ENCODE results near the gene ZNF554.

ZNF554 gene

GRCh38 chr19:2819540-2820111 lies at the start of gene ZNF554:
ZNF554 (plus strand) TSS chr19:2819868; CDS start chr19:2820072, 204 bp downstream.
- DNase-seq: peak; percentile 87 to 99 (median 94)
- intact Hi-C loops (cut with DNase I): loop anchor here (5.0 kb wide), 1 partner anchor 32 kb away; the partner anchor contains the start of gene THOP1

- peak in 4 of 10 donors; percentile 34 to 90 (median 57) for DNase-seq
- intact Hi-C loops (cut with DNase I): no loop called here
Measured at GRCh38 chr19:2770055-2771013, 49.3 kb upstream of the ZNF554 start.

- intact Hi-C loops (cut with DNase I): no loop called here
- DNase-seq: peak in 1 of 10 donors; percentile 59
Measured at GRCh38 chr19:2771786-2772674, 47.6 kb upstream of the ZNF554 start.

- peak in 1 of 10 donors; percentile 66 for DNase-seq
- intact Hi-C loops (cut with DNase I): no loop called here
Measured at GRCh38 chr19:2774083-2774679, 45.5 kb upstream of the ZNF554 start.

GRCh38 chr19:2774953-2775555 lies 44.6 kb upstream of the ZNF554 start:
- intact Hi-C loops (cut with DNase I): no loop called here
- DNase-seq: peak in 1 of 10 donors; percentile 63

GRCh38 chr19:2775556-2776430 lies 43.9 kb upstream of the ZNF554 start:
- intact Hi-C loops (cut with DNase I): no loop called here
- peak in 4 of 10 donors; percentile 23 to 77 (median 46) for DNase-seq

GRCh38 chr19:2777952-2778683 lies 41.5 kb upstream of the ZNF554 start:
- intact Hi-C loops (cut with DNase I): no loop called here
- no peak for DNase-seq

GRCh38 chr19:2779121-2779740 lies 40.4 kb upstream of the ZNF554 start:
- peak in 4 of 10 donors; percentile 33 to 94 (median 63) for DNase-seq
- intact Hi-C loops (cut with DNase I): no loop called here

GRCh38 chr19:2780284-2780683 lies 39.4 kb upstream of the ZNF554 start:
- no peak for DNase-seq
- intact Hi-C loops (cut with DNase I): no loop called here

GRCh38 chr19:2782329-2782935 lies 37.2 kb upstream of the ZNF554 start:
- no peak for DNase-seq
- intact Hi-C loops (cut with DNase I): no loop called here

- DNase-seq: peak; percentile 97 to 100 (median 98)
- intact Hi-C loops (cut with DNase I): no loop called here
Measured at GRCh38 chr19:2782936-2783780, 36.5 kb upstream of the ZNF554 start, which contains the start of gene SGTA. SGTA (minus strand) TSS chr19:2783273; CDS start chr19:2769068, 14,205 bp downstream.

- intact Hi-C loops (cut with DNase I): no loop called here
- DNase-seq: no peak
Measured at GRCh38 chr19:2783781-2784145, 35.9 kb upstream of the ZNF554 start.

GRCh38 chr19:2785244-2785997 lies 34.2 kb upstream of the ZNF554 start, which contains the start of gene THOP1:
THOP1 (plus strand) TSS chr19:2785503; CDS start chr19:2785663, 160 bp downstream.
- peak; percentile 94 to 100 (median 99) for DNase-seq
- intact Hi-C loops (cut with DNase I): loop anchor here (5.0 kb wide), 1 partner anchor 37 kb away; no protein-coding TSS in a partner anchor

GRCh38 chr19:2787115-2787514 lies 32.6 kb upstream of the ZNF554 start:
- no peak for DNase-seq
- intact Hi-C loops (cut with DNase I): loop anchor here (5.0 kb wide), 1 partner anchor 35 kb away; no protein-coding TSS in a partner anchor

- intact Hi-C loops (cut with DNase I): loop anchor here (5.0 kb wide), 1 partner anchor 34 kb away; no protein-coding TSS in a partner anchor
Measured at GRCh38 chr19:2788237-2788636, 31.4 kb upstream of the ZNF554 start.

More at GRCh38 chr19:2788237-2788636, 31.4 kb upstream of the ZNF554 start:
- DNase-seq: no peak
